ENCODE results near the gene CDKN2AIPNL.

- TF ChIP-seq POLR2A (IDR thresholded peaks at IDR 0.05): no peak
- no peak for TF ChIP-seq CTCF (IDR thresholded peaks at IDR 0.05)
These were observed 7.7 kb downstream of the CDKN2AIPNL start for GRCh38 chr5:134403951-134404350.

All from uterus (tissue), 2 donors.